Gastroesophageal sphincter (tissue), 3 donors: ENCODE measurements around the gene EPS8L2.

Experiments
- CTCF ChIP-seq, 4 experiments: fragments of 200-600 bp in 2 of 4; fragments of 450-650 bp in 2 of 4; sonication (generic) in 1 of 4; IDR thresholded peaks; one replicate each; pipeline ENCODE4 v1.5.1; 2017 to 2019; ENCODE audit warnings: antibody characterized with exemption in 4 of 4, mild to moderate bottlenecking in 2 of 4, moderate library complexity in 2 of 4
- POLR2A ChIP-seq, 2 donors: fragments of 450-650 bp; IDR thresholded peaks; one replicate each; pipeline ENCODE4 v1.6.1; 2017; ENCODE audit warnings: antibody characterized with exemption in 2 of 2, mild to moderate bottlenecking in 2 of 2, moderate library complexity in 1 of 2

- no peak for TF ChIP-seq POLR2A (IDR thresholded peaks at IDR 0.05)
- no peak for TF ChIP-seq CTCF (IDR thresholded peaks at IDR 0.05)
Observed at GRCh38 chr11:714436-714835, 8.4 kb downstream of the EPS8L2 start.
